HCT116 (cell line): ENCODE measurements around the gene TRPC4. TPM values are rescaled to one million over a fixed set of nuclear protein-coding genes. Genes with fewer than 3 reads are reported as not detected.

ENCODE experiments used
- ATAC-seq: fragments of 200-7000 bp; cut with Tn5 transposase; 2 replicates; pipeline ENCODE4 v1.9.1; 2020; ENCODE audit warnings: mild to moderate bottlenecking, moderate library complexity
- BruUV-seq: library from RNA; stranded (reverse); fragments of 400-500 nt; replicated peaks from 2 replicates; lab custom pipeline; 2021; lab: Mats Ljungman, UMichigan
- CTCF ChIA-PET: fragments of 300-600 bp; sonication (Branson Sonifier 250); formaldehyde crosslinking; loops from one replicate; lab custom pipeline; 2021; ENCODE audit warnings: antibody characterized with exemption; lab: Charles Lee
- POLR2A ChIA-PET: fragments of 300-600, 350-600 bp; sonication (Branson Sonifier 250); formaldehyde crosslinking; loops from one replicate; lab custom pipeline; 2021; ENCODE audit warnings: antibody characterized with exemption; lab: Charles Lee
- RAD21 ChIA-PET, 2 experiments: fragments of 300-600 bp; sonication (Branson Sonifier 250); formaldehyde crosslinking; loops; one replicate each; lab custom pipeline; 2023; ENCODE audit warnings: low total read pairs in 2 of 2; ENCODE audit not compliant: uncharacterized antibody in 2 of 2, unreplicated experiment in 2 of 2, low non-redundant PET in 1 of 2; lab: Charles Lee
- DNase-seq: peaks from one replicate; pipeline ENCODE4 v3.0.0-alpha.2; 2010; ENCODE audit warnings: low read depth, low spot score
- H2AFZ ChIP-seq: fragments of 200-600 bp; shearing (Covaris generic), sonication (generic); 2 replicates; pipeline ENCODE4 v1.6.1; 2017; ENCODE audit warnings: low read depth, mixed run types, mixed read lengths, antibody characterized with exemption, low read length; ENCODE audit not compliant: poor library complexity, severe bottlenecking
- H3K27ac ChIP-seq: 2 replicates; pipeline ENCODE4 v1.5.1; 2012; ENCODE audit warnings: low read depth, low read length
- H3K27me3 ChIP-seq: fragments of 200-600 bp; sonication (generic); 2 replicates; pipeline ENCODE4 v1.6.1; 2016; ENCODE audit warnings: mixed run types, low read length, mixed read lengths; ENCODE audit not compliant: insufficient read depth
- H3K36me3 ChIP-seq, 2 experiments: fragments of 200-500 bp in 1 of 2; fragments of 200-600 bp in 1 of 2; sonication (Bioruptor generic) in 1 of 2; sonication (generic) in 1 of 2; 2 replicates each; pipeline versions ENCODE4 v1.5.1 to v1.6.1; 2014 to 2016; ENCODE audit warnings: low read length in 2 of 2, inconsistent platforms in 1 of 2, mixed read lengths in 1 of 2, mixed run types in 1 of 2; ENCODE audit not compliant: insufficient read depth in 2 of 2, control insufficient read depth in 1 of 2
- H3K4me1 ChIP-seq, 2 experiments: fragments of 200-600 bp in 1 of 2; sonication (generic) in 1 of 2; 2 replicates each; pipeline versions ENCODE4 v1.5.1 to v1.6.1; 2012 to 2017; ENCODE audit warnings: low read length in 2 of 2, inconsistent platforms in 1 of 2, mild to moderate bottlenecking in 1 of 2, mixed read lengths in 1 of 2, mixed run types in 1 of 2, moderate library complexity in 1 of 2; ENCODE audit not compliant: insufficient read depth in 2 of 2, control insufficient read depth in 1 of 2
- H3K4me2 ChIP-seq: fragments of 200-600 bp; sonication (generic); 2 replicates; pipeline ENCODE4 v1.6.1; 2017; ENCODE audit warnings: mixed run types, low read length, mixed read lengths
- H3K4me3 ChIP-seq, 2 experiments: fragments of 200-600 bp in 1 of 2; sonication (generic) in 1 of 2; replicated peaks in 1 of 2; 2 replicates each; pipeline ENCODE4 v1.5.1; 2011 to 2016; ENCODE audit warnings: low read length in 2 of 2, control low read depth in 1 of 2, low read depth in 1 of 2, mild to moderate bottlenecking in 1 of 2, mixed read lengths in 1 of 2, mixed run types in 1 of 2
- H3K79me2 ChIP-seq: fragments of 200-600 bp; sonication (generic); 2 replicates; pipeline ENCODE4 v1.6.1; 2017; ENCODE audit warnings: mild to moderate bottlenecking, mixed run types, low read length, moderate library complexity, mixed read lengths; ENCODE audit not compliant: insufficient read depth
- H3K9ac ChIP-seq: fragments of 200-600 bp; sonication (generic); 2 replicates; pipeline ENCODE4 v1.6.1; 2016; ENCODE audit warnings: low read length, mixed read lengths
- H3K9me2 ChIP-seq: fragments of 200-600 bp; sonication (generic), shearing (Covaris generic); 2 replicates; pipeline ENCODE4 v1.6.1; 2017; ENCODE audit warnings: mixed run types, mild to moderate bottlenecking, moderate library complexity; ENCODE audit not compliant: insufficient read depth
- H3K9me3 ChIP-seq, 2 experiments: fragments of 200-500 bp in 1 of 2; fragments of 200-600 bp in 1 of 2; sonication (Bioruptor generic) in 1 of 2; sonication (generic) in 1 of 2; 2 replicates each; pipeline ENCODE4 v1.6.1; 2014 to 2017; ENCODE audit warnings: low read length in 2 of 2, mixed read lengths in 2 of 2, inconsistent platforms in 1 of 2, low read depth in 1 of 2, mild to moderate bottlenecking in 1 of 2, mixed run types in 1 of 2, moderate library complexity in 1 of 2; ENCODE audit not compliant: control insufficient read depth in 1 of 2, insufficient read depth in 1 of 2
- H4K20me1 ChIP-seq: fragments of 200-600 bp; sonication (generic), shearing (Covaris generic); 2 replicates; pipeline ENCODE4 v1.6.1; 2017; ENCODE audit warnings: mixed run types, mild to moderate bottlenecking, moderate library complexity; ENCODE audit not compliant: insufficient read depth
- ATF3 ChIP-seq: IDR thresholded peaks from 2 replicates; pipeline ENCODE4 v1.6.1; 2012
- CEBPB ChIP-seq: IDR thresholded peaks from 2 replicates; pipeline ENCODE4 v1.6.1; 2012; ENCODE audit warnings: low read depth
- CTCF ChIP-seq, 3 experiments: fragments of 200-600 bp in 1 of 3; sonication (generic) in 1 of 3; IDR thresholded peaks in 2 of 3; conservative IDR thresholded peaks in 1 of 3; 2 replicates each; pipeline ENCODE4 v1.5.1; 2012 to 2017; ENCODE audit warnings: low read depth in 2 of 3, low read length in 2 of 3, antibody characterized with exemption in 1 of 3, borderline replicate concordance in 1 of 3, control low read depth in 1 of 3, mild to moderate bottlenecking in 1 of 3, mixed read lengths in 1 of 3, mixed run types in 1 of 3, moderate library complexity in 1 of 3; ENCODE audit not compliant: insufficient read depth in 1 of 3
- ELF1 ChIP-seq: IDR thresholded peaks from 2 replicates; pipeline ENCODE4 v1.6.1; 2012; ENCODE audit warnings: low read depth, borderline replicate concordance
- EZH2 ChIP-seq: fragments of 200-600 bp; sonication (generic); IDR thresholded peaks from 2 replicates; pipeline ENCODE4 v1.6.1; 2017; ENCODE audit warnings: antibody characterized with exemption, mixed run types
- EZH2phosphoT487 ChIP-seq: fragments of 200-600 bp; IDR thresholded peaks from 2 replicates; pipeline ENCODE4 v1.6.1; 2018; ENCODE audit warnings: antibody characterized with exemption, borderline replicate concordance
- FOSL1 ChIP-seq: IDR thresholded peaks from 2 replicates; pipeline ENCODE4 v1.6.1; 2012; ENCODE audit warnings: low read depth
- REST ChIP-seq: IDR thresholded peaks from 2 replicates; pipeline ENCODE4 v1.6.1; 2012; ENCODE audit warnings: low read depth
- SIN3A ChIP-seq: IDR thresholded peaks from 2 replicates; pipeline ENCODE4 v1.6.1; 2012; ENCODE audit warnings: low read depth
- YY1 ChIP-seq: IDR thresholded peaks from 2 replicates; pipeline ENCODE4 v1.6.1; 2011; ENCODE audit warnings: low read length, low read depth, moderate library complexity, mild to moderate bottlenecking; ENCODE audit not compliant: insufficient replicate concordance; ENCODE audit errors: extremely low read depth
- ZBTB33 ChIP-seq: IDR thresholded peaks from 2 replicates; pipeline ENCODE4 v1.6.1; 2011; ENCODE audit warnings: mild to moderate bottlenecking, low read length, moderate library complexity; ENCODE audit not compliant: insufficient replicate concordance; ENCODE audit errors: extremely low read depth
- ZFX ChIP-seq: fragments of 450-650 bp; IDR thresholded peaks from 2 replicates; pipeline ENCODE4 v1.6.1; 2017
- ZNF274 ChIP-seq: fragments of 200-500 bp; sonication (Bioruptor generic); IDR thresholded peaks from 2 replicates; pipeline ENCODE4 v1.6.1; 2014; ENCODE audit warnings: mild to moderate bottlenecking, low read depth, low read length, inconsistent platforms
- intact Hi-C: fragments of 100-400 bp; cut with micrococcal nuclease; formaldehyde crosslinking; loops from 2 replicates; pipeline ENCODE4 v1.10.0; 2022
- total RNA-seq: library from RNA; stranded (reverse); gene quantifications from one replicate; pipeline ENCODE4 v1.2.1, GENCODE V29; 2021; ENCODE audit not compliant: unreplicated experiment

Gene TRPC4
- total RNA-seq, 1 experiment from 2014 or later: not detected

GRCh38 chr13:37863708-37864107, 5.9 kb downstream of the TRPC4 start:
- no peak overlapping the region for H2AFZ ChIP-seq
- no TSS peak for BruUV-seq

More at GRCh38 chr13:37863708-37864107, 5.9 kb downstream of the TRPC4 start:
- no peak overlapping the region for H3K27ac ChIP-seq
- no peak for ATAC-seq
- DNase-seq: no peak
- H4K20me1 ChIP-seq: no peaks in the 10 kb centered on the region
- H3K9me3 ChIP-seq: peaks cover 5 to 30% of the 10 kb centered on the region in 2 experiments; a peak in 3 of 4 replicates
- H3K27me3 ChIP-seq: no peaks in the 10 kb centered on the region
- ChIA-PET CTCF (no interaction called here), POLR2A (no interaction called here), RAD21 (no interaction called here)
- no peaks in the 10 kb centered on the region for H3K9me2 ChIP-seq
- no peak overlapping the region for H3K9ac ChIP-seq
- H3K79me2 ChIP-seq: no peaks in the 10 kb centered on the region
- intact Hi-C loops: no loop called here
- TF ChIP-seq REST: no peak
- TF ChIP-seq FOSL1: no peak
- no peak for TF ChIP-seq ZFX
- no peak for TF ChIP-seq YY1
- TF ChIP-seq SIN3A: no peak
- TF ChIP-seq CEBPB: no peak
- no peak for TF ChIP-seq ELF1
- no peak for TF ChIP-seq ZBTB33
- no peak for TF ChIP-seq ZNF274
- no peak for TF ChIP-seq EZH2
- TF ChIP-seq CTCF (IDR thresholded peaks at IDR 0.05 in 2 of 3, conservative IDR thresholded peaks at IDR 0.05 in 1 of 3; ENCODE audit: borderline replicate concordance in 1 of 3, insufficient read depth in 1 of 3, low read depth in 2 of 3, low read length in 2 of 3): no peak
- TF ChIP-seq EZH2phosphoT487: no peak
- TF ChIP-seq ATF3: no peak
- H3K4me3 ChIP-seq: no peak overlapping the region
- no peaks in the 10 kb centered on the region for H3K4me1 ChIP-seq
- H3K36me3 ChIP-seq: no peaks in the 10 kb centered on the region
- H3K4me2 ChIP-seq: no peak overlapping the region
